ENCODE results near the gene FAM210B.
A peak's percentile ranks its signal among the peaks of the same experiment; 100 is the strongest.

FAM210B gene

DNA sequence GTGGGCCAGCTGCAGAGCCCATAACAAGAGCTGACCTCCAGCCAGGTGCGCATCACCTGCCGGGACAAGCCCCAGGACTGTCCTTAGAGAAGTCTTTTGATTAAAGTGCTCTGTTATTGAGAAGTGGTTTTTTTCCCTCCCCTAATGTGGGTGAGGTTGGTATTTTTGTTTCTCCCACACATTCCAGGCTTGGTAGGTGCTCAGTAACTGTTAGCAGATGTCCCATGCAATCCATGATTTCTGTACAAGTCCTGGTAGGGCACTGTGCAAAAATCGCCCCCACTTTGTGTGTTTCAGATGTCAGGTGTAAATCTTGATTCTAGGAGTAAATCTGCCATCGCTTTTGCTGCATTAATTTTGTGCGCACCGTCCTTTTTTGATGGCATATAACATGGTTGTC lies 4.7 kb downstream of the FAM210B start:
- TF ChIP-seq SPI1 (IDR thresholded peaks at IDR 0.05; ENCODE audit: borderline replicate concordance, low read depth): no peak
- no peak for TF ChIP-seq GABPA (IDR thresholded peaks at IDR 0.05; ENCODE audit: low read depth)
- TF ChIP-seq CTCF (IDR thresholded peaks at IDR 0.05; ENCODE audit: insufficient read depth, low read length): no peak
- no peaks in the 10 kb centered on the region for H3K27me3 ChIP-seq (ENCODE audit: insufficient read depth, poor library complexity, severe bottlenecking)
- DNase-seq (ENCODE audit: low read depth in 1 of 2, low spot score in 1 of 2): no peak
- no peak overlapping the region for H3K4me3 ChIP-seq (replicated peaks; ENCODE audit: insufficient read depth, low read length)
- no peak overlapping the region for H3K27ac ChIP-seq (replicated peaks)

- Histone ChIP-seq H3K27me3 (ENCODE audit: insufficient read depth, poor library complexity, severe bottlenecking) (no peaks in the 10 kb centered on the region), H3K27ac (replicated peaks) (no peak overlapping the region), H3K4me3 (replicated peaks; ENCODE audit: insufficient read depth, low read length) (no peak overlapping the region)
- DNase-seq (ENCODE audit: low read depth in 1 of 2, low spot score in 1 of 2): no peak
- TF ChIP-seq, protein P1, sequence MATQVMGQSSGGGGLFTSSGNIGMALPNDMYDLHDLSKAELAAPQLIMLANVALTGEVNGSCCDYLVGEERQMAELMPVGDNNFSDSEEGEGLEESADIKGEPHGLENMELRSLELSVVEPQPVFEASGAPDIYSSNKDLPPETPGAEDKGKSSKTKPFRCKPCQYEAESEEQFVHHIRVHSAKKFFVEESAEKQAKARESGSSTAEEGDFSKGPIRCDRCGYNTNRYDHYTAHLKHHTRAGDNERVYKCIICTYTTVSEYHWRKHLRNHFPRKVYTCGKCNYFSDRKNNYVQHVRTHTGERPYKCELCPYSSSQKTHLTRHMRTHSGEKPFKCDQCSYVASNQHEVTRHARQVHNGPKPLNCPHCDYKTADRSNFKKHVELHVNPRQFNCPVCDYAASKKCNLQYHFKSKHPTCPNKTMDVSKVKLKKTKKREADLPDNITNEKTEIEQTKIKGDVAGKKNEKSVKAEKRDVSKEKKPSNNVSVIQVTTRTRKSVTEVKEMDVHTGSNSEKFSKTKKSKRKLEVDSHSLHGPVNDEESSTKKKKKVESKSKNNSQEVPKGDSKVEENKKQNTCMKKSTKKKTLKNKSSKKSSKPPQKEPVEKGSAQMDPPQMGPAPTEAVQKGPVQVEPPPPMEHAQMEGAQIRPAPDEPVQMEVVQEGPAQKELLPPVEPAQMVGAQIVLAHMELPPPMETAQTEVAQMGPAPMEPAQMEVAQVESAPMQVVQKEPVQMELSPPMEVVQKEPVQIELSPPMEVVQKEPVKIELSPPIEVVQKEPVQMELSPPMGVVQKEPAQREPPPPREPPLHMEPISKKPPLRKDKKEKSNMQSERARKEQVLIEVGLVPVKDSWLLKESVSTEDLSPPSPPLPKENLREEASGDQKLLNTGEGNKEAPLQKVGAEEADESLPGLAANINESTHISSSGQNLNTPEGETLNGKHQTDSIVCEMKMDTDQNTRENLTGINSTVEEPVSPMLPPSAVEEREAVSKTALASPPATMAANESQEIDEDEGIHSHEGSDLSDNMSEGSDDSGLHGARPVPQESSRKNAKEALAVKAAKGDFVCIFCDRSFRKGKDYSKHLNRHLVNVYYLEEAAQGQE (IDR thresholded peaks at IDR 0.05; ENCODE audit: insufficient replicate concordance, low read depth): no peak
- no peak for TF ChIP-seq GABPA (IDR thresholded peaks at IDR 0.05; ENCODE audit: low read depth)
- no peak for TF ChIP-seq SPI1 (IDR thresholded peaks at IDR 0.05; ENCODE audit: borderline replicate concordance, low read depth)
- TF ChIP-seq POLR2AphosphoS5 (IDR thresholded peaks at IDR 0.05; ENCODE audit: low read depth): peak; percentile 13; the same call in 1 of the 2 replicates
- no peak for TF ChIP-seq CTCF (IDR thresholded peaks at IDR 0.05; ENCODE audit: insufficient read depth, low read length)
Observed at GRCh38 chr20:56368351-56369134, 9.8 kb downstream of the FAM210B start.

GRCh38 chr20:56369179-56369578 lies 10.4 kb downstream of the FAM210B start:
- no peak overlapping the region for H3K27ac ChIP-seq (replicated peaks)
- TF ChIP-seq GABPA (IDR thresholded peaks at IDR 0.05; ENCODE audit: low read depth) (no peak), CTCF (IDR thresholded peaks at IDR 0.05; ENCODE audit: insufficient read depth, low read length) (no peak), SPI1 (IDR thresholded peaks at IDR 0.05; ENCODE audit: borderline replicate concordance, low read depth) (no peak)
- TF ChIP-seq, protein P1 (IDR thresholded peaks at IDR 0.05; ENCODE audit: insufficient replicate concordance, low read depth): no peak
- no peak overlapping the region for H3K4me3 ChIP-seq (replicated peaks; ENCODE audit: insufficient read depth, low read length)
- no peak for DNase-seq (ENCODE audit: low read depth in 1 of 2, low spot score in 1 of 2)
- H3K27me3 ChIP-seq (ENCODE audit: insufficient read depth, poor library complexity, severe bottlenecking): no peaks in the 10 kb centered on the region

DNA sequence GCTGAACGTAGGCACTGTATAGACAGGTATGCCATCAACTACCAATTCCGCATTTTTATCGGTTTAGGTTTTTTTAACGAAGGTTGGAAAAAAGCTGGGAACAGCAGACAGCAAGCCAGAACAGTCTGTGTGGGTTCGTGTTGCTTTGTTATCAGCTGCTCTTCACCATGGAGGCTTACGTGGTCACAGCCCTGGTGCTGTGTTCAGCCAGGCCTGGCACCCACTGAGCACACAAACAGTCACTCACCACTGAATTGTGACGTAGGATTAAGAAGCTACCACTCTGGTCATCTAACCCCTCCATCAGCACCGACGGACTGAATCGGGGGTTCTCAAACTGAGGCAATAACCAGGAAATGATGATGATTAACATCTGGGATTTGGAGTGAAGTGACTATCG lies 13.2 kb downstream of the FAM210B start:
- TF ChIP-seq GABPA (IDR thresholded peaks at IDR 0.05; ENCODE audit: low read depth) (no peak), SPI1 (IDR thresholded peaks at IDR 0.05; ENCODE audit: borderline replicate concordance, low read depth) (no peak), CTCF (IDR thresholded peaks at IDR 0.05; ENCODE audit: insufficient read depth, low read length) (no peak), POLR2AphosphoS5 (IDR thresholded peaks at IDR 0.05; ENCODE audit: low read depth) (no peak)
- TF ChIP-seq, protein P1 (IDR thresholded peaks at IDR 0.05; ENCODE audit: insufficient replicate concordance, low read depth): no peak
- H3K27me3 ChIP-seq (ENCODE audit: insufficient read depth, poor library complexity, severe bottlenecking): no peaks in the 10 kb centered on the region
- H3K27ac ChIP-seq (replicated peaks): no peak overlapping the region
- no peak for DNase-seq (ENCODE audit: low read depth in 1 of 2, low spot score in 1 of 2)
- H3K4me3 ChIP-seq (replicated peaks; ENCODE audit: insufficient read depth, low read length): no peak overlapping the region
